Activated CD8-positive, alpha-beta T cell treated with anti-CD3 and anti-CD28 coated beads for 36 hours (primary cell): ENCODE data around the gene HMGN4. TPM values are rescaled to one million over a fixed set of nuclear protein-coding genes. Genes with fewer than 3 reads are reported as not detected.

Source experiments
- ATAC-seq: fragments of 200-7000 bp; cut with Tn5 transposase; one replicate; pipeline ENCODE4 v1.10.0; 2021; ENCODE audit warnings: mild to moderate bottlenecking, moderate library complexity
- CTCF ChIA-PET: fragments of 350-600 bp; sonication (Branson Sonifier 250); formaldehyde crosslinking; loops from one replicate; lab custom pipeline; 2021; ENCODE audit warnings: antibody characterized with exemption; lab: Charles Lee
- POLR2A ChIA-PET: fragments of 350-600 bp; sonication (Branson Sonifier 250); formaldehyde crosslinking; loops from one replicate; lab custom pipeline; 2021; ENCODE audit warnings: antibody characterized with exemption; lab: Charles Lee
- DNase-seq: peaks from one replicate; pipeline ENCODE4 v3.0.0-alpha.2; 2020
- H3K27ac Mint-ChIP-seq: one replicate; pipeline ENCODE4 v1.8.0; 2021; ENCODE audit warnings: mild to moderate bottlenecking, mixed read lengths
- H3K27me3 Mint-ChIP-seq: one replicate; pipeline ENCODE4 v1.8.0; 2021; ENCODE audit warnings: mixed read lengths
- H3K36me3 Mint-ChIP-seq: one replicate; pipeline ENCODE4 v1.8.0; 2021; ENCODE audit warnings: low read depth, mixed read lengths
- H3K4me1 Mint-ChIP-seq: one replicate; pipeline ENCODE4 v1.8.0; 2021; ENCODE audit warnings: low read depth, mixed read lengths
- H3K4me3 Mint-ChIP-seq: one replicate; pipeline ENCODE4 v1.8.0; 2021; ENCODE audit warnings: mild to moderate bottlenecking, moderate library complexity, mixed read lengths
- H3K9me3 Mint-ChIP-seq: one replicate; pipeline ENCODE4 v1.8.0; 2021; ENCODE audit warnings: mixed read lengths
- CTCF ChIP-seq: fragments of 200-600 bp; IDR thresholded peaks from one replicate; pipeline ENCODE4 v1.8.0; 2022; ENCODE audit warnings: antibody characterized with exemption, mild to moderate bottlenecking
- intact Hi-C: fragments of 100-400 bp; cut with micrococcal nuclease; formaldehyde crosslinking; loops from one replicate; pipeline ENCODE4 v1.10.0; 2022
- total RNA-seq, 2 experiments: library from RNA; stranded (reverse); gene quantifications; one replicate each; pipeline ENCODE4 v1.2.3, GENCODE V29; 2021

Gene HMGN4
- total RNA-seq, 2 experiments from 2014 or later: 80.2 to 83.3 TPM

GRCh38 chr6:26533532-26533931 lies 4.6 kb upstream of the HMGN4 start:
- Mint-ChIP-seq H3K4me3 (peak overlapping the region; percentile 86), H3K27me3 (peaks cover 1% of the 10 kb centered on the region), H3K4me1 (peaks cover 39% of the 10 kb centered on the region), H3K27ac (peak overlapping the region; percentile 88), H3K9me3 (no peaks in the 10 kb centered on the region), H3K36me3 (peaks cover 6% of the 10 kb centered on the region)
- ChIA-PET CTCF (interaction anchor here (0.7 to 1.7 kb wide), 6 partner anchors 11 to 193 kb away, joined by 3 to 7 read pairs (median 4); no protein-coding TSS in a partner anchor), POLR2A (interaction anchor here (0.6 to 1.8 kb wide), 5 partner anchors 12 to 261 kb away, joined by 3 to 9 read pairs (median 5); a partner anchor contains a TSS)
- no peak for TF ChIP-seq CTCF
- ATAC-seq (no peak), DNase-seq (no peak)
- intact Hi-C loops: loop anchor here (5.0 kb wide), 1 partner anchor 61 kb away; no protein-coding TSS in a partner anchor

- no peak for TF ChIP-seq CTCF
- Mint-ChIP-seq H3K4me1 (peaks cover 45% of the 10 kb centered on the region), H3K27ac (peak overlapping the region; percentile 37), H3K4me3 (no peak overlapping the region), H3K36me3 (peaks cover 15% of the 10 kb centered on the region), H3K27me3 (peaks cover 1% of the 10 kb centered on the region), H3K9me3 (no peaks in the 10 kb centered on the region)
- ChIA-PET CTCF (no interaction called here), POLR2A (interaction anchor here (0.9 to 3.6 kb wide), 4 partner anchors 7 to 599 kb away, joined by 3 to 27 read pairs (median 4); no protein-coding TSS in a partner anchor)
- DNase-seq (no peak), ATAC-seq (no peak)
- intact Hi-C loops: loop anchor here (5.0 kb wide), 1 partner anchor 63 kb away; no protein-coding TSS in a partner anchor
Measured at GRCh38 chr6:26534681-26535465, 3.3 kb upstream of the HMGN4 start.

GRCh38 chr6:26536571-26537159 lies 1.5 kb upstream of the HMGN4 start:
- POLR2A ChIA-PET: interaction anchor here (0.6 to 3.6 kb wide), 20 partner anchors 11 to 593 kb away, joined by 3 to 27 read pairs (median 4); partner anchors contain the start of gene BTN3A3
- TF ChIP-seq CTCF: no peak

GRCh38 chr6:26537160-26537845 lies 863 bp upstream of the HMGN4 start:
- TF ChIP-seq CTCF: no peak
- Mint-ChIP-seq H3K36me3 (peaks cover 31% of the 10 kb centered on the region), H3K4me1 (peaks cover 52% of the 10 kb centered on the region), H3K27ac (peak overlapping the region; percentile 99), H3K4me3 (peak overlapping the region; percentile 95), H3K27me3 (peaks cover 1% of the 10 kb centered on the region), H3K9me3 (no peaks in the 10 kb centered on the region)
- POLR2A ChIA-PET: interaction anchor here (0.6 to 3.6 kb wide), 31 partner anchors 11 to 1353 kb away, joined by 3 to 27 read pairs (median 4); partner anchors contain the start of gene BTN3A3
- ATAC-seq (peak; percentile 66), DNase-seq (peak; percentile 94)
- CTCF ChIA-PET: interaction anchor here (1.0 to 2.2 kb wide), 7 partner anchors 15 to 215 kb away, joined by 3 to 17 read pairs (median 3); no protein-coding TSS in a partner anchor
- intact Hi-C loops: loop anchor here (2.0 kb wide), 1 partner anchor 15 kb away; no protein-coding TSS in a partner anchor

More at GRCh38 chr6:26536571-26537159, 1.5 kb upstream of the HMGN4 start:
- Mint-ChIP-seq H3K4me1 (peaks cover 54% of the 10 kb centered on the region), H3K36me3 (peaks cover 29% of the 10 kb centered on the region), H3K27ac (peak overlapping the region; percentile 99), H3K9me3 (no peaks in the 10 kb centered on the region), H3K27me3 (peaks cover 1% of the 10 kb centered on the region), H3K4me3 (peak overlapping the region; percentile 95)
- DNase-seq: peak; percentile 79
- CTCF ChIA-PET: interaction anchor here (0.6 to 2.2 kb wide), 6 partner anchors 16 to 215 kb away, joined by 3 to 17 read pairs (median 3); no protein-coding TSS in a partner anchor
- ATAC-seq: peak; percentile 25
- intact Hi-C loops: loop anchor here (2.0 kb wide), 1 partner anchor 16 kb away; no protein-coding TSS in a partner anchor
